Fibroblast of pulmonary artery (primary cell): ENCODE data around the gene NOL7.

Source experiments
- DNase-seq: peaks from one replicate; pipeline ENCODE4 v3.0.0-alpha.2; 2010; ENCODE audit warnings: low read depth
- H3K4me3 ChIP-seq: replicated peaks from 2 replicates; pipeline ENCODE4 v1.5.1; 2011; ENCODE audit warnings: low read depth, mild to moderate bottlenecking, control low read depth, low read length, moderate library complexity
- CTCF ChIP-seq: IDR thresholded peaks from 2 replicates; pipeline ENCODE4 v1.5.1; 2011; ENCODE audit warnings: mild to moderate bottlenecking, control low read depth, low read length, inconsistent platforms; ENCODE audit errors: missing control alignments

Gene NOL7

DNA sequence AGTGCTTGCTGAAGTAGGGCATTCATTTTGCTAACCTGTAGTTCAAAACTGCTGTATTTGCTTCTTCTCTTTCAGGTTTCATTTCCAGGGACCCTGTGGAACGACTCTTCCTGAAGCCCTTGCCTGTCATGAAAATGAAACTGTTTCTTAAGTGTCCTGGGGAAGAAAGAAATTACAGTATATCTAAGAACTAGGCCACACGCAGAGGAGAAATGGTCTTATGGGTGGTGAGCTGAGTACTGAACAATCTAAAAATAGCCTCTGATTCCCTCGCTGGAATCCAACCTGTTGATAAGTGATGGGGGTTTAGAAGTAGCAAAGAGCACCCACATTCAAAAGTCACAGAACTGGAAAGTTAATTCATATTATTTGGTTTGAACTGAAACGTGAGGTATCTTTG lies 3.4 kb upstream of the NOL7 start:
- DNase-seq, result no peak
- H3K4me3 ChIP-seq, result no peak overlapping the region
- no peak for TF ChIP-seq CTCF

- no peak for DNase-seq
- H3K4me3 ChIP-seq, result no peak overlapping the region
- no peak for TF ChIP-seq CTCF
Measured at GRCh38 chr6:13613029-13613594, 2.0 kb upstream of the NOL7 start.

DNA sequence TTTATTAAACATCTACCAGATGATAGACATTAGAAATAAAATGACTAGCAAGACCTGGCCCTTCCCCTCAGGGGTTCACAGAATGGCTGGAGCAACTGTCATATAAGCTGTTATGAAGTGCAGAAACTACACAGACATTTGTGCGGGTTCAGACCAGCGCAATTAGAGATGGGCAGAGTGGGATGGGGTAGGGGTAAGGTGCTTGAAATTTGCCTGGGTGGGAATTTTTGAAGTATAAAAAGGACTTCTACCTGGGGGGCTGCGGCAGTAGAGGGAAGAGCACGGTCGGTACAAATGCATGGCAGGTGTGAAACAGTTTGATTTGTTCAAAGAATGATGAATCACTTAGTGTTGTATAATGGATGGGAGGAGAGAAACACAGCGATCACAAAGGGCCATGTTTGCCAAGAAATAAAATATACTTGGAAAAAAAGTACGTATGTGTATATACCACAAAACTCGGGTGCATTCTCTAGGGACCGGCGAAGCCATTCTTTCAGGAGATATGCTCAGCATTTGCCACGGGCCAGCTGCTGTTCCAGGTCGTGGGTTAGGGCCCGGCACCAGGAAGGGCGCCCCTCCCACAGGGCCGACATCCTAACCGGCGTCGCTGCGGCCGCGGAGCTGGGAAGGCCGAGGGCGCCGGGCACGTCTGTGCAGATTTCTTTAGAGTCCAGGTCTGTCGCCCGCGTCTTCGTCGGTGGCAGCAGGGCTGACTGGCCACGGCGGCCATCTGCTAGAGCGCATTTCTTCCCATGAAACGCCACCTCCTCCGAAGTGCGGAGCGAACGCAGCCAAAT lies 809 bp upstream of the NOL7 start:
- DNase-seq, result peak; percentile 55
- TF ChIP-seq CTCF, result no peak
- H3K4me3 ChIP-seq, result peak overlapping the region; percentile 99

GRCh38 chr6:13615792-13616120 lies 621 bp downstream of the NOL7 start:
- peak overlapping the region; percentile 99 for H3K4me3 ChIP-seq
- DNase-seq, result peak; percentile 37
- no peak for TF ChIP-seq CTCF

GRCh38 chr6:13617066-13617465 lies 1.9 kb downstream of the NOL7 start:
- no peak for DNase-seq
- no peak for TF ChIP-seq CTCF
- no peak overlapping the region for H3K4me3 ChIP-seq

GRCh38 chr6:13624871-13625288 lies 9.7 kb downstream of the NOL7 start:
- no peak overlapping the region for H3K4me3 ChIP-seq
- peak; percentile 65 for DNase-seq
- peak; percentile 66 for TF ChIP-seq CTCF
